Glutamatergic neuron (in vitro differentiated cells): ENCODE measurements around the gene IGFBP4. TPM values are rescaled to one million over a fixed set of nuclear protein-coding genes. Genes with fewer than 3 reads are reported as not detected.

Source experiments
- DNase-seq: peaks from one replicate; pipeline ENCODE4 v3.0.0; 2022
- H3K27ac Mint-ChIP-seq: one replicate; pipeline ENCODE4 v1.8.0; 2020; ENCODE audit warnings: mild to moderate bottlenecking, mixed read lengths, inconsistent platforms; ENCODE audit not compliant: unreplicated experiment
- H3K27me3 Mint-ChIP-seq: one replicate; pipeline ENCODE4 v1.8.0; 2020; ENCODE audit warnings: mild to moderate bottlenecking, moderate library complexity, mixed read lengths, inconsistent platforms; ENCODE audit not compliant: unreplicated experiment
- H3K36me3 Mint-ChIP-seq: one replicate; pipeline ENCODE4 v1.8.0; 2020; ENCODE audit warnings: mild to moderate bottlenecking, mixed read lengths, inconsistent platforms; ENCODE audit not compliant: unreplicated experiment
- H3K4me1 Mint-ChIP-seq: one replicate; pipeline ENCODE4 v1.8.0; 2020; ENCODE audit warnings: mild to moderate bottlenecking, low read depth, mixed read lengths, inconsistent platforms; ENCODE audit not compliant: unreplicated experiment
- H3K4me3 Mint-ChIP-seq: one replicate; pipeline ENCODE4 v1.8.0; 2020; ENCODE audit warnings: mild to moderate bottlenecking, mixed read lengths, inconsistent platforms; ENCODE audit not compliant: unreplicated experiment
- H3K9me3 Mint-ChIP-seq: one replicate; pipeline ENCODE4 v1.8.0; 2020; ENCODE audit warnings: mild to moderate bottlenecking, moderate library complexity, mixed read lengths, inconsistent platforms; ENCODE audit not compliant: unreplicated experiment
- total RNA-seq: library from RNA; stranded (reverse); fragmentation: NEBNext Ultra II Directional; extraction: Animal tissue kit (Norgen Biotek cat#: 25700); gene quantifications from one replicate; pipeline ENCODE4 v1.2.1, GENCODE V29; 2021; ENCODE audit not compliant: unreplicated experiment
- TF ChIP-seq, protein P1 (sequence below): fragments of 200-600 bp; sonication (generic); IDR thresholded peaks from one replicate; pipeline ENCODE4 v1.5.0; 2021; ENCODE audit not compliant: partially characterized antibody, unreplicated experiment

Gene IGFBP4
- total RNA-seq, 1 donor from 2014 or later, result 1.9 TPM

DNA sequence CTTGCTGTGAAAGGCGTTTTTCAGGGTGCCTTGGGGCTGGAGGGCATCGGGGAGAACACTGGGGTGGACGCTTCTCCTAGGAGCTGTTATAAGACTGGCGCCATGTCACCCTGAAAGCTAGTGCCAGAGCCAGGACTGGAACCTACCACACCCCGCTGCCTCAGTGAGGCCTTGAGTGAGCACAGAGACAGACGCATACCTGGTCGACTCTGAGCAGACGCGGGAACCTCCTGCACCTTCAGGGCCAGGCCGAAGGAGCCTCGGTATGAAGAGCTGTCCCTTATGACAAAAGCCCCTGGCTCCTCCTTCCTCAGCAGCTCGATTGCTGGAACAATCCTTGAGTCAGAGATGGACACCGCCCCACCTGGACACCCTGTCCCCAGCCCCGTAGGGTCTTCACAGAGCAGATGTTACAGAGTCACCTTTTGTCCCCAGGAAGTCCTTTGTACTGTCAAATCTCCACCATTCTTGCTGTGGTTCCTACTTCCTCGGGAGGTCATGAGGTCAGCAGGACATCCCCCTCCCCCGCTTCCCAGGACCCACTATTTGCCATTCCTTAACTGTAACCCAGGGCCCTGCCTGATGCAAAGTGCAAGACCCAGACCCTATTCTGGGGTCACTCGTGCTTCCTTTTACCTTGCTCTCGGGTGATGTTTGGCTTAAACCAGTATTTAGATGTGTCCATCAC lies 41.2 kb downstream of the IGFBP4 start:
- no peaks in the 10 kb centered on the region for H3K36me3 Mint-ChIP-seq
- no peaks in the 10 kb centered on the region for H3K4me1 Mint-ChIP-seq
- DNase-seq, result no peak
- H3K27me3 Mint-ChIP-seq, result peaks cover 3% of the 10 kb centered on the region
- no peak overlapping the region for H3K4me3 Mint-ChIP-seq
- peaks cover 9% of the 10 kb centered on the region for H3K9me3 Mint-ChIP-seq
- no peak overlapping the region for H3K27ac Mint-ChIP-seq
- TF ChIP-seq, protein P1, sequence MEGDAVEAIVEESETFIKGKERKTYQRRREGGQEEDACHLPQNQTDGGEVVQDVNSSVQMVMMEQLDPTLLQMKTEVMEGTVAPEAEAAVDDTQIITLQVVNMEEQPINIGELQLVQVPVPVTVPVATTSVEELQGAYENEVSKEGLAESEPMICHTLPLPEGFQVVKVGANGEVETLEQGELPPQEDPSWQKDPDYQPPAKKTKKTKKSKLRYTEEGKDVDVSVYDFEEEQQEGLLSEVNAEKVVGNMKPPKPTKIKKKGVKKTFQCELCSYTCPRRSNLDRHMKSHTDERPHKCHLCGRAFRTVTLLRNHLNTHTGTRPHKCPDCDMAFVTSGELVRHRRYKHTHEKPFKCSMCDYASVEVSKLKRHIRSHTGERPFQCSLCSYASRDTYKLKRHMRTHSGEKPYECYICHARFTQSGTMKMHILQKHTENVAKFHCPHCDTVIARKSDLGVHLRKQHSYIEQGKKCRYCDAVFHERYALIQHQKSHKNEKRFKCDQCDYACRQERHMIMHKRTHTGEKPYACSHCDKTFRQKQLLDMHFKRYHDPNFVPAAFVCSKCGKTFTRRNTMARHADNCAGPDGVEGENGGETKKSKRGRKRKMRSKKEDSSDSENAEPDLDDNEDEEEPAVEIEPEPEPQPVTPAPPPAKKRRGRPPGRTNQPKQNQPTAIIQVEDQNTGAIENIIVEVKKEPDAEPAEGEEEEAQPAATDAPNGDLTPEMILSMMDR, result no peak

DNA sequence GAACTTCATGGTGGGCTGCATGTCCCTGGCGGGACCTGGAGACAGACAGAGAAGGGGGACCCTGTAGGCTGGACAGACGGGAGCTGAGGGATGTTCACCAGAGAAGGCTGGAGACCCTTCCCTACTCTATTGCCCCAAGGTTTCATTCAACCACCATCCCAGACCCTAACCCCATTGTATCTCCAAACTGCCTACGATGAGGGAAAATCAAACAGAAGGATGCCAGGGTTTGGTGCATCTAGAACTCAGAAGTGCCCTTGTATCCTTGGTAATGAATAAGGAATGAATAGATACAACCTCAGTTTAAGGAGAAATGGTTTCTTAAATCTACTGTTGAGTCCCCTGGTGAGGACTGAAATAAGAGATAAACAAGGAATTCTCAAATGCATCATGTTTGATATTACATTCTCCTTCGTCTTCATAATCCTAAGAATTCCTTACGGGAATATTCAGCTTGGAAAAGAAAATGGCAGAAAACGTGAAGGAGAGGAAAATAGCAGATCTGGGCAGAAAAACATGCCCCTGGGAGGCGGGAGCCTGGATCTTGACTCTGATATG lies 41.8 kb downstream of the IGFBP4 start:
- peaks cover 9% of the 10 kb centered on the region for H3K9me3 Mint-ChIP-seq
- peaks cover 3% of the 10 kb centered on the region for H3K27me3 Mint-ChIP-seq
- DNase-seq, result no peak
- H3K4me1 Mint-ChIP-seq, result no peaks in the 10 kb centered on the region
- no peaks in the 10 kb centered on the region for H3K36me3 Mint-ChIP-seq
- no peak overlapping the region for H3K27ac Mint-ChIP-seq
- TF ChIP-seq, protein P1, result no peak
- no peak overlapping the region for H3K4me3 Mint-ChIP-seq

DNA sequence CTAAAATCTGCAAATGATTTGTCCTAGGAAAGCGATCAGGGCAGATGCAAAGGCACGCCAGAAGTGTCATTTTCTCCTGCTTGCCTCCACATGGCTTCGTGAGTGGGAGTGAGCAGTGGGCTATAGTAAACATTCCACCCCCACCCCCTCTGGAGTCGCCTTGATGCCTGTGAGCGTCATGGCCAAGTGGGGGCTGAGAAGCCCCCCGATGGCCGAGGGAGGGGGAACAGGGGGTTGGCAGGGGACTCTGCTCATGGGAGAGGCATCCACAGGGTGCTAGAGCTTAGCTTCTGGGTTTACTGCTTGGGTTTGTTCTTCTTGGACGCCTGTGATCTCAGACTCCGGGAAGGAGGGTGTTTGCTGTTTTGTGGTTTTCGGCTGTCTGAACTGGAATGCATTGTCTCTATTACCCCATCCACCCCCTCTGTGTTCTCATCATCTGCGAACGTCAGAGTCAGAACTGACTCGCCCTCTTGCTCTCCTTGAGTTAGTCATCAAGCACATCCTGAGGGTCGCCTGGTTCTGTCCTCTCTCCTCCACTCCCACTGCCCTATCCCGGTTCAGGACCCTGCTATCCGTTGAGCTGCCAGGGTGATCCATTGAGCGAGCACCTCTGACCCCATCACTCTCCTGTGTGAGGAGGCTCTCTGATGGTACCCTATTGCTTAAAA lies 42.7 kb downstream of the IGFBP4 start:
- Mint-ChIP-seq H3K27ac (no peak overlapping the region), H3K4me1 (peaks cover 9% of the 10 kb centered on the region), H3K4me3 (no peak overlapping the region), H3K36me3 (no peaks in the 10 kb centered on the region), H3K27me3 (peaks cover 3% of the 10 kb centered on the region), H3K9me3 (peaks cover 9% of the 10 kb centered on the region)
- no peak for DNase-seq
- TF ChIP-seq, protein P1, result no peak

DNA sequence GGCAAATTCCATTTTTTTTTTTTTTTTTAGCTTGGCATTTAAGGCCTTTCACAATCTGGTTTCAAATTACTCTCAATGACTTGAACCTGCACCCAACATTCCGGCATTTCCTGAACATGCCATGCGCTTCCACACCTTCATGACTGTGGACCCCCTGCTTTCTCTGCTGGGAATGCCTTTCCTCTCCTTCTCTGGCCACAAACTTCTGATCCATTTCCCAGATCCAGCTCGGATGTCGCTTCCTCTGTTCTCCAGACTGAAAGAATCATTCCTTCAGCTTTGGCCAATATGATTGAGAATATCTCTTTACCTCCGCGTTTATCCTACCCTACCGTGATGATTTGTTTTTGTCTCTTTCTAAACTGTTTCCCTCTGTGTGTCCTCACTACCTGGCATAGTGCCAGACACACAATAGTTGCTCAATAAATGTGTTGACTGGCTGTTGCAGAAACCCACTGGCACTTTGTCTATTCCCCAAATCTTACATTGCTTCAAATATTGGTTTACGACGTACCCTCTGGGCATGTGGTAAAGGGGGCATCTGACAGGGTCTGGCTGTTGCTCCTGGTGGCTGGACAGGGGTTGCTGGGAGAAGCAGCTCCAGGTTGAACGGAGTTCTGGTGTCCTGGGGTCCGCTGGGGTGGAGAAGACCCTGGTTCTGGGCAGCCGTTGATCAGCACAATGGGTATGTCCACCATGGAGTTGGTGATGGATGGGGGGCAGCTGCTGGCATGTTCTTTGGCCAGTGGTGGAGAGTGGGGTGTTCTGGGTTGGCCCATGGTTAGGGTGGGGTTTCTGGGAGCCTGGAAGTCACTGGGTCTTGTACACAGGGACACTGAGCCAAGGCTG lies 43.5 kb downstream of the IGFBP4 start:
- Mint-ChIP-seq H3K9me3 (peaks cover 6% of the 10 kb centered on the region), H3K4me1 (peaks cover 11% of the 10 kb centered on the region), H3K4me3 (no peak overlapping the region), H3K27me3 (peaks cover 3% of the 10 kb centered on the region), H3K27ac (no peak overlapping the region), H3K36me3 (no peaks in the 10 kb centered on the region)
- TF ChIP-seq, protein P1, result no peak
- no peak for DNase-seq
